Measurements from ENCODE around the gene BRINP2.
A peak's percentile ranks its signal among the peaks of the same experiment; 100 is the strongest.

Gene BRINP2

DNA sequence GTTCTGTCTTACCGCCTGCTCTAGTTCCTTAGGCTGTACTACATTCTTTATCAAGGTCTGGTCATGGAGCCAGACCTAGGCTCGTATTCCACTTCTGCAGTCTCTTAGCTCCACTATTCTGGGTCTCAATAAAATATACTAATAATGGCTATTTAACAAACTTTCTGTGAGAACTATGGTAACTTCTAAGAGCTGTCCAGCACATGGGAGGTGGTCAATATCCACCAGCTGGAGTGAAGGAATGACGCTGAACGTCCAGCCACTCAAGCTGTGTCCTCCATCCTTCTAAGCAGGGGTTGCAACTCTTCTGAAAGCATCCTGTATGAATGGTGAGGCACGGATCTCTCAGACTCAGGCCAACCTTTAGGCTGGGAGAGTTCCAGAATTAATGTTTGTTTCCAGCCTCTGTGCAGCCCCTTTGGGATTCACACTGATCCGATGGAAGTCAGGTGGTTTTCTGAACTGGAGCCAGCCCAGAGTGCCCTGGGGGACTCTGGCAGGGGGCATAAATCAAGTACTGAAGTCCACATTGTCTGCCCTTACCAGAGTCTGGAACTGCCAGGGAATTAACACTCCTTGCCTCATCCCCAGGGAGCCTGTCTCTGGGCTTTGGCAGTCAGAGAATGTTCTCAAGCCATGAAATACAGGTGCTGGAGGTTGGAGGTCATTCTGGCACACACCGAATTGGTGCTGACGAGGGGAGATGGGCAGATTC is 57.4 kb downstream of the BRINP2 start:
- DNase-seq, result peak in 1 of 2 experiments; percentile 11

DNA sequence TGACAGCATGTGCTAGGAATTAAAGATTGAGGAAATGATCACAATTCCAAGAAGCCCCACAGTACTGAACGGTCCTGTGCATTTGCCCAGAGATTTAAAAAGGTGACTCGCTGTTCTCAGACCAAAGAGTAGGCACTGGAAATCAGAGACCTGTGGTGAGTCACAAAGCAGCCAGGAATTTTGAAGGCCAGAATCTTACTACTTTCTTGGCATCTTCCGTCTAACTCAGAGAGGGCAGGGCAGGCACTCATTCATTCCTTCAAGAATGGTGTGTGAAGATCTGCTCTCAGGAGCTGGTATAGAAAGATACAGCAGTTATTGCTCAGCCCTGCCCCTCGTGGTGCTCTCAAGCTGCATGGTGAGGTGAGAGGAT is 57.9 kb downstream of the BRINP2 start:
- DNase-seq, result no peak

- no peak for DNase-seq
Observed at GRCh38 chr1:177229781-177230180, 59.0 kb downstream of the BRINP2 start.

DNA sequence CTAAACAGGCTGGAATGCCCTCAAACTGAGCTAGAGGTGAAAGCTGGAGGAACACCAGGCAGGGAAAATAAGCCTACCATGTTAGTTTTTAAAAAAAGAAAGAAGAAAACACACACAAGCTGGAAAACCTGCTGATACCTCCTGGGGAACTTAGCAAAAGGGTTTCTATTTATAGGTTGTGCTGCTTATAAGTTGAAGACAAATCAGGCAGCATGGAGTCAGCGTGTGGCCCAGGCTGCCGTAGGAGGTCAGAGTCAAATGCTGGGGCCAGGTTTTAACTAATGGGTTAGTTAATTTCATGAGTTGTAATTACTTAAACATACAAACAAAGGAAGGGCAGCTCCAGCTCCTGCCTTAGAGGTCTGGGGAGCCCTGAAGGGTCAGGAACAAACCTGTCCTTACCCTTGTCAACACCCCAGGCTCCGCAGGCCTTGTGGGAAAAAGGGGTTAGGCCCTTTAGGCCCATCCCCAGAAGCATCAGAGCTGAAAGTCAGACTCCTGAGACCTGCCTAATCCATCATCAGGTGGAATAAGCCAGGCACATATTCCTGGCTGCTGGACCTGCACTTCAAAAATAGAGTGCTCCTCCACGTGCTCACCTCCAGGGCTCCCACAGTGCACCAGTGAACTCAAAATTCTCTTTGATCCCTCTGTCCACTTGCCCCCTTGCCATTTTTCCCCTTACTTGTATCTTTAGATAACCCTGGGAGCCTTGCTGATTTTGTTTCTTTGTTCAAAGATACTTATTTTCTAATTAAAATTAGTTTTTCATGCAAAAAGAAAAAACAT is 59.7 kb downstream of the BRINP2 start:
- DNase-seq, result no peak

- DNase-seq, result no peak
Observed at GRCh38 chr1:177235350-177235749, 64.6 kb downstream of the BRINP2 start.

GRCh38 chr1:177236962-177237361 is 66.2 kb downstream of the BRINP2 start:
- DNase-seq, result no peak

DNA sequence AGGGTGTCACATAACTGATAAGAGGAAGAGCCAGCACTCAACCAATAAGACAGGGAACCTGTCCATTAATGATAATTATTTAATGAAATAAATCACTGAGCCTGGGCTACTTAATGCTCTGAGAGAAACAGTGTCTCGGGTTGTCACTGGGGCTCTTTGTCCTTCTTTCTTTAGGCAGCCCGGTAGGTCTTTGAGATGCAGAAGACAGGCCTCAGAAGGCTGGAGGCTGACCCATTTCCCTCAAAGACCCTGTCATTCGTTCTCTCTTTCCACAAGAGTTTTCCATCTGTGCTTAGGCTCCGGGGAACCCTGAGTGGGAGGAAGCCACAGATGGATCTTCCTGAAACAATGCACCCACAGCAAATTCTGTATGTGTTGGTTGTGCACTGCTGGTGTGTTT is 68.2 kb downstream of the BRINP2 start:
- DNase-seq, result no peak

GRCh38 chr1:177239792-177240191 is 69.0 kb downstream of the BRINP2 start:
- DNase-seq, result no peak

- DNase-seq, result no peak
Observed at GRCh38 chr1:177243773-177244172, 73.0 kb downstream of the BRINP2 start.

DNA sequence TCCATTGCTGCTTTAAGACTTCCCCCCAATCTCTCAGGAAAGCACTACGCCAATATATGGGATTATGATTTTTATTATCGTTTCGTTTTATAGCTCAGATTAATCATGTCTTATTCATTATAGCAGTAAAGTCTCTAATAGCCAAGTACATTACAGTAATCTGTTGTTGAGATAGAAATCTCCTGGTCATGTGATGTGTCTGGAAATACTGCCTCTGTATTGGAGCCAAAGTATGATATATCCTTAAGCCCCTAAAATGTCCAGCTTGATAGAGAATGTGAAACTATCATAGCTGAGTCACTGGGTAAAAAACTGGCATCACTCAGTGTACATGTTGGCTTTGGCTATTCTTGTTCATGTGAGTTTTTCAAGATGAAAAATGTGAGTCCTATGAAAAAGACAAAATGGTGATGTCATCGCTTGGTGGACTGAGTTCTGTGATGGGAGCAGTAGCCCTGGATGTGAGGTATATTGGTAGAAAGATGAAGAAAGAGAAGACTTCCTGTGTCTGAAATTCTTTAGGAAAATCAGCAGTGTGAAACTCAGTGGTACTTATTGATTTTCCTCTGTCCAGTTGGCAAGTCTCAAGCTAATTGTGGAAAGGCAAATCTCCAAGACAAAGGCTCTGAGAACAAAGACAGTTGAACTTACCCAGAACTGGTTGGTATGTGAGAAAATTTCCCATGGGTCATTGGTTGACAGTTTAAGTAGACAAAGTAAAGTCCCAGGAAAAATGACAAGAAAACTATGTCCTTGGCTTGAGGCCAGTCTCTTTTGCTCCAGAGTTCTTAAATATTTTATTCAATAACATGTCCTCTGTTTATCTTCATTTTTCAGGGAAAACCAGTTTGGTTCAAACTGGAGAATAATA is 76.2 kb downstream of the BRINP2 start:
- no peak for DNase-seq

DNA sequence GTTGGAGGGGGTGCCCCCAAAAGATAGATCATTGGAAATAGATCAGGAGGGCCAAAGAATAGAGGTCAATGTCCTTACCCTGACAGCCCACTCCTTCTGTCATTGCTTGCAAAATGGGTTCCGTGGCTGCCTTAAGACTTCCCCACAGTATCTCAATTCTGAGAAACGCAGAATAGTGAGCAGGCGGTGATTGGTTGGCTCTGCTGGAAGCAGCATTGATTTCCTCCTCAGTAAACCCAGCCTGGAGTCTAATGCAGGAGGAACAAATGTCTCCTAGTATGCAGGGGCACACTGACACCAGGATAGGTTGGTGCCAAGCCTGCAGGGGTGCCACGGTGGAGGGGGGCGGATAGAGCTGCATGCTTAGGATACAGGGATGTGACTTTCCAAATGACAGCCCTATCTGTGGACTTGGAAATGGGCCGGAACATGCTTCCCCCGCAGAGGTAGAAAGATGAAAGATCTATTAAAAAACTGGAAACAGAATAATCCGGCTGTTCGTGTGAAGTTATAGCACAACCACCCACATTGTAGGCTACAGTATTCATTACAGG is 76.9 kb downstream of the BRINP2 start:
- no peak for DNase-seq

DNA sequence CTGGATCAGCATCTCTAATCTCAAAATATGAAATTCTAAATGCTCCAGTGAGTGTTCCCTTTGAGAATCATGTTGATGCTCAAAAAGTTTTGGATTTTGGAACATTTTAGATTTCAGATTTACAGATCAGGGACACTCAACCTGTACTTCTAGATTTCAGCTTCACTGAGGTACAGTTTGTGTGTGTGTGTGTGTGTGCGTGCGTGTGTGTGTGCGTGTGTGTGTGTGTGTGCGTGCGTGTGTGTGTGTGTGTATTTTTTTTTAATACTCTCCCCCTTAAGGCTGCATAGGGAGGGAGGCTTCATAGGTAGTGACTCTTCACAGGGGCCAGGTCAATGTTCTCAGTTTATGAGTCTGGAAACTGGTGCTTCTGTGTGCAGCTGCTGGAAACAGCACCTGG is 77.5 kb downstream of the BRINP2 start:
- no peak for DNase-seq

- DNase-seq, result no peak
Observed at GRCh38 chr1:177249231-177249630, 78.5 kb downstream of the BRINP2 start.

DNA sequence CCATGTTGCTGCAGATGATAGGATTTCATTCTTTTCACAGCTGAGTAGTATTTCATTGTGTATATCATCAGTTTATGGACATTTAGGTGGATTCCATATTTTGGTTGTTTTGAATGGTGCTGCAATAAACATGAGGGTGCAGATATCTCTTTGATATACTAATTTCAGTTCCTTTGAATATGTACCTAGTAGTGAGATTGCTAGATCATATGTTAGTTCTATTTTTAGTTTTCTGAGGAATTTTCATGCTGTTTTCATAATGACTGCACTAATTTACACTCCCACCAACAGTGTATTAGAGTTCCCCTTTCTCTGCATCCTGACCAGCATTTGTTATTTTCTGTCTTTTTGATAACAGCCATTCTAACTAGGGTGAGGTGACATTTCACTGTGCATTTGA is 82.1 kb downstream of the BRINP2 start:
- no peak for DNase-seq

DNA sequence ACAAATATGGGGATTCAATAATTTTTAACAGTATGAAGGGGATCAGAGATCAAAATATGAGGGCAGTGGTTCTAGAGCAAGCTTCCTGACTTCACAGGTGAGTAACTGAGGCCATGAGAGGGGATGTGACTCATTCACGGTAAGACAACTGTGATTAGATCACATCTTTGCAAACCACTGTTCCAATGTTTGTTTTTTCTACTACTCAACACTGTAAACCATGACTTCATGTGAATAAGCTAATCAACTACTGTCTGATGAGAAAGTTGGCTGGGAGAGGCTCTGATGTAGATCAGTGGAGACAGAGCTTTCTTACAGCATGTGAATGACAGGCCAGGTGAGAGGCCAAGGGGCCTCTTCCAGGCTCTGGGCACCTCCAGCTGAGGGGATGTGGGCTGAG is 84.7 kb downstream of the BRINP2 start:
- DNase-seq, result no peak

DNA sequence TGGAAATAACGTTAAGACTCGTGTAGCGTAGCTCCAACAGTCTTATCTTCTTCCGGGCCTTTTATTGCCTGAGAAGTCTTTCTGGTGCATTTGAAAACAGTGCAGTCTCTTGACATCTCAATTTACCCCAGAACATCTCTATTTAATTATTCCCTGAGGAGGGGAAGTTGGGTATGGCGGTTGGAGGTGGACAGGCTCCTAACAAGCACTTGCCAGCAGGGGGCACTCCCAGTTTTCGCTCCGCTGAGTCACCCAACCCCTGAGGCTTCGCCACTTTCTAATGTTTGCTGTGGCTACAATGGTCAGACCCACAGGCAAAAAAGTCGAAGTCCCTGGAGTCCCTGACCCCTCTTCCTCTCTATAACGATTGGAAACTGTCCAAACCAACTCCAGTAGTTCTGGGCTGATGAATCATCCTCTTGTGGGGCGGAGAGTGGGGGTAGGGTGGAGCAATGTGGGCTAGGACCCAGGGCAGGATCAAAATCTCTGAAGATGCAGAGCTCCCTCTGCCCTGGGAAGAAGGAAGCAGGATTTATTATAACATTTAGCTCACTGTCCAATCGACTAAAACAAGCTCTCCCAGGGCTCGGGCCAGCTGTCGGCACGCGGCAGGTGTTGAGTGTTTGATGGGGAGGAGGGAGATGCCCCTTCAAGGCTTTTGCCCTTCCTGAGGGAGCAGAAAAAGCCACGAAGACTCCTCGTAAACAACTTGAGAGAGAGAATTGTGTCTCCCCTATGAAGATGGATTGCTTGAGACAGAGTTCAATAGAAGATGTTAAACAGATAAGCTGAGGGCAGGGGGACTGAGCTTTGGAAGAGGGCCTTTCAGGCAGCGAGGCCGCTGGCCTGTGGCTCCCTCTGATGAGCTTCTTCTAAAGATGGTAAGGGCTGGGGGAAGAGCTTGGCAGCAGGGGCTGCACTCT is 85.7 kb downstream of the BRINP2 start:
- peak in 1 of 2 experiments; percentile 27 for DNase-seq

GRCh38 chr1:177257128-177257527 is 86.4 kb downstream of the BRINP2 start:
- no peak for DNase-seq

DNA sequence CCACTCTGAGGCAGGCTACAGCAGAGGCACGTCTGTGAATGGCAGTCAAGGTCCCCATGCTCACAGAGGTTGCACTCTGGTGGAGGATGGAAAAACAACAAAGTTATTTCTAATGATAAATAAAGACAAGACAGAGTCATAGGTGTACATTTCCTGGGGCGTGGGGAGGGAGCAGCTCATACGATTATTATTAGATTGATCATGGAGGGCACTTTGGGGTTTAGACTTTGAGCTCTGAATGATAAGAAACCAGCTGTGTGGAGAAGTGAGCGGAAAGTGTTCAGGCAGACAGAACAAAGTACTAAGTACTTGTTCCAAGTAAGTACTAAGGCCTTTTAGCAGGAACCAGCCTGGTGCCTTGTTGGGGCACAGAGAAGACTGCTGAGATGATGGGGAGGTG is 86.8 kb downstream of the BRINP2 start:
- no peak for DNase-seq

- DNase-seq, result no peak
Observed at GRCh38 chr1:177270863-177271262, 100.1 kb downstream of the BRINP2 start.

GRCh38 chr1:177273141-177273540 is 102.4 kb downstream of the BRINP2 start:
- no peak for DNase-seq

DNA sequence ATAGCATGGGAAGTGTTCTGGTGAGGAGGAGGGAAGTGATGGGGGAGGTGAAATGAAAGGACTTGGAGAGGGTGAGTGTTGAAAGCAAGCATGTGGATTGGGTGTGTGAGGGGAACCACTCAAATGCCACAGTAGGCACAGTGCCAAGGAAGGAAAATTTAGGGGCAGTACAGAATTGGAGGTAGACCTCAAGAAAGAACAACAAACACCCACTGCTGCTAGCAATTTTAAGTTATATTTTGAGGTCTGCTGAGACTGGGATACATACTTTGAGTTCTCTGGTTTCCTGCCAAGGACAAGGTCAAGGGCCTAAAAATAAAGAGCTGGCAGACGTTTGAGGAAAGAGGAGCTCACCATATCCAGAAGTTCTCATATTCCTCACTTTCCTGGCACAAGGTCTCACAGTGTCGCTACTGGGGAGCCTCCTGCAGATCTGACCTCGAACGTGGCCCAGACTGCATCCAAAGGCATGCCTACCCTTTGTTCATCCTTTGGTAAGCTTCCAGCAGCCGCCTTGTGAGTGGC is 104.0 kb downstream of the BRINP2 start:
- peak in 1 of 2 experiments; percentile 22 for DNase-seq

DNA sequence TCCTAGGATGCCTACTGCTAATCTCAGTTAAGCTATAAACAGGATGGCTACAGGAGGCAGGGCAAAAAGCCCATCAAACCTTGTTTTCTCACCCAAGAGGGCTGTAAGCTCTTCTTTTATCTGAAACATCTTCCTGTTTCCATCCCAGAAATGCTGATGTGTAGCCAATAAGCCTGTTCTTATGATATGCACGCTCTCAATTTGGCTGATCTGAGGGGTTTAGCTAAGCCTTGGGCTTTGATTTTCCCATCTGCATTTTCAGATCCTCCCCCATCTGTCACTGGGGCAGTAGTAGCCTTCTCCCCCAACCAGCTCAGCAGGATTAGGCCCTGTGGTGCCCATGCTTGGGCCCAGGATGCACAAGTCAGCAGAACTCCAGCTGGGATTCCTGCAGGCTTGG is 105.0 kb downstream of the BRINP2 start:
- no peak for DNase-seq

Measured in NCI-H446 (cell line).